ENCODE data around the gene NOL3. TPM values are rescaled to one million over a fixed set of nuclear protein-coding genes. Genes with fewer than 3 reads are reported as not detected.

The NOL3 gene
- total and polyA plus RNA-seq, 3 donors from 2014 or later, result 11.8 to 34.9 (median 16.2) TPM

- intact Hi-C loops (cut with DNase I; ENCODE audit: low total_unique reads), result no loop called here
- peaks cover 31% of the 10 kb centered on the region for H3K4me1 ChIP-seq
- no peak overlapping the region for H3K27ac ChIP-seq
Measured at GRCh38 chr16:67166598-67167168, 3.7 kb upstream of the NOL3 start.

DNA sequence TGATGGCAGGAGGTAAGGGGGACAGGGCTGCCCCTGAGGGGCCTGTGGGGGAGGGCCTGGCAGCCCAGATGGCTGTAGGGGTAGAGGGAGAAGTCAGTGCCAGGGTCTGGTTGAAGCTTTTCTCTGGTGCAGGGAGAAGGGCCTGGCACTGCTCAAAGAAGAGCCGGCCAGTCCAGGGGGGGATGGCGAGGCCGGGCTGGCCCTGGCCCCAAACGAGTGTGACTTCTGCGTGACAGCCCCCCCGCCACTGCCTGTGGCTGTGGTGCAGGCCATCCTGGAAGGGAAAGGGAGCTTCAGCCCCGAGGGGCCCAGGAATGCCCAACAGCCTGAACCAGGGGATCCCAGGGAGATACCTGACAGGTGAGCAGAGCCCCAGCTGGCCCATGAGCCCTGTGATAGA, 2.8 kb upstream of the NOL3 start:
- Histone ChIP-seq H3K4me1 (peaks cover 31% of the 10 kb centered on the region), H3K27ac (no peak overlapping the region), H3K4me3 (no peak overlapping the region), H3K27me3 (no peaks in the 10 kb centered on the region), H3K9me3 (no peaks in the 10 kb centered on the region), H3K36me3 (ENCODE audit: low read depth, missing control alignments) (no peaks in the 10 kb centered on the region)
- WGBS, 2 donors, result 89 to 100% methylated on average over 3 to 6 of the region's 7 CpGs
- intact Hi-C loops (cut with DNase I; ENCODE audit: low total_unique reads), result no loop called here
- no peak for TF ChIP-seq POLR2A (IDR thresholded peaks at IDR 0.05)
- TF ChIP-seq CTCF (IDR thresholded peaks at IDR 0.05), result no peak
- no peak for DNase-seq

More at GRCh38 chr16:67166598-67167168, 3.7 kb upstream of the NOL3 start:
- WGBS, 2 donors, result 81 to 84% methylated on average over 4 to 5 of the region's 5 CpGs
- Histone ChIP-seq H3K36me3 (ENCODE audit: low read depth, missing control alignments) (no peaks in the 10 kb centered on the region), H3K9me3 (no peaks in the 10 kb centered on the region), H3K4me3 (no peak overlapping the region), H3K27me3 (no peaks in the 10 kb centered on the region)
- no peak for TF ChIP-seq POLR2A (IDR thresholded peaks at IDR 0.05)
- no peak for TF ChIP-seq CTCF (IDR thresholded peaks at IDR 0.05)
- no peak for DNase-seq

DNA sequence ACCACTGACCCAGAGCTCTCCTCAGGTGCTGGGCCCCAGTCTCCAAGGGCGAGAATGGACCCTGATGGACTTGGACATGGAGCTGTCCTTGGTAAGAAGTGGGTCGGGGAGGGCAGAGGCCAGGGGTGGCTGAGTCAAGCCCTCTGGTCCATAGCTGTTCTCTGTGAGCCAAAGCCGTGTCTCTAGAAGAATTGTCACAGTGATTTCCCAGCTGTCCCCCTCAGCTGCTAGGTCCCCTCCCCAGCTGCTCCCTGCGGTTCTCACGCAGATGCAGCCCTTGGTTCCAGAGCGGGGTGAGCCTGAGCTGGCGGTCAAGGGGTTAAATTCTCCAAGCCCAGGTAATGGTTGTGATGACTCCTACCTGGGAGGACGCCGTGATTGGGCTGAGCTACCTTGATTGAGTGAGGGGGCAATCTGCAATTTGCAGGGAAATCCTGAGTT, 1.3 kb upstream of the NOL3 start:
- no peaks in the 10 kb centered on the region for H3K27me3 ChIP-seq
- no peak for DNase-seq
- WGBS, 2 donors, result 40 to 67% methylated on average over 2 to 8 of the region's 9 CpGs
- H3K36me3 ChIP-seq (ENCODE audit: low read depth, missing control alignments), result no peaks in the 10 kb centered on the region
- TF ChIP-seq CTCF (IDR thresholded peaks at IDR 0.05) (no peak), POLR2A (IDR thresholded peaks at IDR 0.05) (no peak)
- peaks cover 39% of the 10 kb centered on the region for H3K4me1 ChIP-seq
- intact Hi-C loops (cut with DNase I; ENCODE audit: low total_unique reads), result no loop called here
- peak overlapping the region in 1 of 2 donors; percentile 90 for H3K27ac ChIP-seq
- no peaks in the 10 kb centered on the region for H3K9me3 ChIP-seq
- no peak overlapping the region for H3K4me3 ChIP-seq

GRCh38 chr16:67169642-67170167, 633 bp upstream of the NOL3 start:
- WGBS, 2 donors, result 4% methylated on average over 21 to 24 of the region's 24 CpGs
- H3K9me3 ChIP-seq, result no peaks in the 10 kb centered on the region
- peaks cover 44% of the 10 kb centered on the region for H3K4me1 ChIP-seq
- peak; percentile 60 for DNase-seq
- no peaks in the 10 kb centered on the region for H3K27me3 ChIP-seq
- intact Hi-C loops (cut with DNase I; ENCODE audit: low total_unique reads), result no loop called here
- peak overlapping the region; percentile 88 to 90 for H3K27ac ChIP-seq
- H3K36me3 ChIP-seq (ENCODE audit: low read depth, missing control alignments), result no peaks in the 10 kb centered on the region
- peak overlapping the region; percentile 32 to 52 for H3K4me3 ChIP-seq
- peak in 2 of 3 experiments; percentile 39 to 57 for TF ChIP-seq CTCF (IDR thresholded peaks at IDR 0.05)
- TF ChIP-seq POLR2A (IDR thresholded peaks at IDR 0.05), result no peak
